Endothelial cell (in vitro differentiated cells): ENCODE measurements around the gene ITGB7. TPM values are rescaled to one million over a fixed set of nuclear protein-coding genes. Genes with fewer than 3 reads are reported as not detected.

Experiments used
- DNase-seq: peaks from one replicate; pipeline ENCODE4 v3.0.0; 2021; ENCODE audit warnings: low spot score
- H3K27ac Mint-ChIP-seq: one replicate; pipeline ENCODE4 v1.8.0; 2021; ENCODE audit warnings: mixed read lengths, inconsistent platforms; ENCODE audit not compliant: unreplicated experiment
- H3K27me3 Mint-ChIP-seq: one replicate; pipeline ENCODE4 v1.8.0; 2021; ENCODE audit warnings: mild to moderate bottlenecking, moderate library complexity, mixed read lengths, inconsistent platforms; ENCODE audit not compliant: unreplicated experiment
- H3K36me3 Mint-ChIP-seq: one replicate; pipeline ENCODE4 v1.8.0; 2021; ENCODE audit warnings: mild to moderate bottlenecking, low read depth, mixed read lengths, inconsistent platforms; ENCODE audit not compliant: unreplicated experiment
- H3K4me1 Mint-ChIP-seq: one replicate; pipeline ENCODE4 v1.8.0; 2021; ENCODE audit warnings: mild to moderate bottlenecking, mixed read lengths, inconsistent platforms; ENCODE audit not compliant: unreplicated experiment
- H3K4me3 Mint-ChIP-seq: one replicate; pipeline ENCODE4 v1.8.0; 2021; ENCODE audit warnings: mild to moderate bottlenecking, mixed read lengths, inconsistent platforms; ENCODE audit not compliant: unreplicated experiment
- H3K9me3 Mint-ChIP-seq: one replicate; pipeline ENCODE4 v1.8.0; 2021; ENCODE audit warnings: mixed read lengths, inconsistent platforms; ENCODE audit not compliant: unreplicated experiment
- CTCF ChIP-seq: fragments of 200-600 bp; sonication (generic); IDR thresholded peaks from one replicate; pipeline ENCODE4 v1.5.0; 2021; ENCODE audit warnings: antibody characterized with exemption; ENCODE audit not compliant: unreplicated experiment
- total RNA-seq: library from RNA; stranded (reverse); fragmentation: NEBNext Ultra II Directional; extraction: Animal tissue kit (Norgen Biotek cat#: 25700); gene quantifications from one replicate; pipeline ENCODE4 v1.2.1, GENCODE V29; 2021; ENCODE audit not compliant: unreplicated experiment

Gene ITGB7
- total RNA-seq, 1 donor from 2014 or later: 0.56 TPM

- H3K4me1 Mint-ChIP-seq: no peaks in the 10 kb centered on the region
- H3K4me3 Mint-ChIP-seq: no peak overlapping the region
- no peak for TF ChIP-seq CTCF
- DNase-seq: no peak
- no peak overlapping the region for H3K27ac Mint-ChIP-seq
- peaks cover 7% of the 10 kb centered on the region for H3K27me3 Mint-ChIP-seq
- no peaks in the 10 kb centered on the region for H3K9me3 Mint-ChIP-seq
- no peaks in the 10 kb centered on the region for H3K36me3 Mint-ChIP-seq
These were observed 56.0 kb downstream of the ITGB7 start for GRCh38 chr12:53151039-53151438.

GRCh38 chr12:53147653-53148052 lies 59.4 kb downstream of the ITGB7 start:
- no peaks in the 10 kb centered on the region for H3K9me3 Mint-ChIP-seq
- no peaks in the 10 kb centered on the region for H3K36me3 Mint-ChIP-seq
- no peak overlapping the region for H3K4me3 Mint-ChIP-seq
- peaks cover 3% of the 10 kb centered on the region for H3K4me1 Mint-ChIP-seq
- DNase-seq: no peak
- no peak overlapping the region for H3K27ac Mint-ChIP-seq
- no peak for TF ChIP-seq CTCF
- peaks cover 4% of the 10 kb centered on the region for H3K27me3 Mint-ChIP-seq

- H3K4me1 Mint-ChIP-seq: peaks cover 3% of the 10 kb centered on the region
- no peak for DNase-seq
- peaks cover 4% of the 10 kb centered on the region for H3K27me3 Mint-ChIP-seq
- H3K4me3 Mint-ChIP-seq: no peak overlapping the region
- no peaks in the 10 kb centered on the region for H3K36me3 Mint-ChIP-seq
- H3K9me3 Mint-ChIP-seq: no peaks in the 10 kb centered on the region
- no peak for TF ChIP-seq CTCF
- H3K27ac Mint-ChIP-seq: no peak overlapping the region
These were observed 59.9 kb downstream of the ITGB7 start for GRCh38 chr12:53147181-53147580.

DNA sequence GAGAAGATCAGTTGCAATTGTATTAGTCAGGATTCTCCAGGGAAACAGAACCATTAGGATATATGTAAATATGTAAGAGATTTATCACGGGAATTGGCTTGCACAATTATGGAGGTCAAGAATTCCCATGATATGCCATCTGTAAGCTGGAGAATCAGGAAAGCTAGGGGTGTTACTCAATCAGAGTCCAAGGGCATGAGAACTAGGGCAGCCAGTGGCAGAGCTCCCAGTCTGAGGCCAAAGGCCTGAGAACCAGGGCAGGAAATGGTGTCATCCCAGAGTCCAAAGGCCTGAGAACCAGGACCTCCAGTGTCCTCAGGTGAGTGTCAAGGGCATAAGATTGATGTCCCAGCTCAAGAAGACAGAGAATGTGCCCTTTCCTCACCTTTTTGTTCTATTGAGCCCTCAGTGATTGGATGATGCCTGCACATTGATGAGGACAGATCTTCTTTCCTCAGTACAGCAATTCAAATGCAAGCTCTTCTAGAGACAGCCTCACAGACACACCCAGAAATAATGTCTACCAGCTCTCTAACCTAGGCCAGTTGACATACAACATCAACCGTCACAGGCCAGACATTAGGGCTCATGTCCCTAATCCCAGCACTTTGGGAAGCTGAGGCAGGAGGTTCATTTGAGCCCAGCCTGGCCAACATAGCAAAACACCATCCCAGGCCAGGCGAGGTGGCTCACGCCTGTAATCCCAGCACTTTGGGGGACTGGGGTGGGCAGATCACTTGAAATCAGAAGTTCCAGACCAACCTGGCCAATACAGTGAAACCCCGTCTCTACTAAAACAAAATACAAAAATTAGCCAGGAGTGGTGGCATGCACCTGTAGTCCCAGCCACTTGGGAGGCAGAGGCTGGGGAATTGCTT lies 61.4 kb downstream of the ITGB7 start:
- H3K4me1 Mint-ChIP-seq: peaks cover 3% of the 10 kb centered on the region
- H3K27ac Mint-ChIP-seq: no peak overlapping the region
- DNase-seq: no peak
- peaks cover 2% of the 10 kb centered on the region for H3K27me3 Mint-ChIP-seq
- no peak for TF ChIP-seq CTCF
- H3K36me3 Mint-ChIP-seq: no peaks in the 10 kb centered on the region
- no peaks in the 10 kb centered on the region for H3K9me3 Mint-ChIP-seq
- H3K4me3 Mint-ChIP-seq: no peak overlapping the region

DNA sequence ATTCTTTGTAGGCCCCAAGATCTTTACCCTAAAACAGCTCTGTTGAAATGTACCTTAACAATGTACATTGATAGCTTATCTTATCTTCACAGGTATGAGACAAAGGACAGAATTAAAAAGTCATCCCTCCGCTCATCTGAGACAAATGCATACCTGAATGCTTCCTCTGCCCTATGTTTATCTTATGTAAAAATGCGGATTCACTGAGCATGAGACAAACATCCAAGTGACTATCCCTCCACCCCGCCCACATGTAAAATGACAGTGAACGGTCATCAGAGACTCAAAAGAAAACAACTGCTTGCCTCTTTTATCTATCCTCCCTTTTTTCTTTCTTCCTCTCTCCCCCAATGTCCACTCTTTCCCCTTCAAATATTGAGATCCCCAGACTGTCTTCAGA lies 63.7 kb downstream of the ITGB7 start:
- no peak for DNase-seq
- Mint-ChIP-seq H3K4me1 (peaks cover 3% of the 10 kb centered on the region), H3K27me3 (peaks cover 2% of the 10 kb centered on the region), H3K4me3 (no peak overlapping the region), H3K9me3 (no peaks in the 10 kb centered on the region), H3K36me3 (no peaks in the 10 kb centered on the region), H3K27ac (no peak overlapping the region)
- TF ChIP-seq CTCF: no peak
